GM19351 (cell line): ENCODE results near the gene RASL12.
"Not testable (repeated sequence)": the region's sequence is repeated elsewhere in the genome, so short reads cannot be mapped to it uniquely, and the experiment has no call there.

Experiments used
- ATAC-seq: cut with Tn5 transposase; IDR thresholded peaks from one replicate; pipeline ENCODE4 v1.9.1; 2021; ENCODE audit warnings: mild to moderate bottlenecking, moderate library complexity; ENCODE audit not compliant: unreplicated experiment

The RASL12 gene

DNA sequence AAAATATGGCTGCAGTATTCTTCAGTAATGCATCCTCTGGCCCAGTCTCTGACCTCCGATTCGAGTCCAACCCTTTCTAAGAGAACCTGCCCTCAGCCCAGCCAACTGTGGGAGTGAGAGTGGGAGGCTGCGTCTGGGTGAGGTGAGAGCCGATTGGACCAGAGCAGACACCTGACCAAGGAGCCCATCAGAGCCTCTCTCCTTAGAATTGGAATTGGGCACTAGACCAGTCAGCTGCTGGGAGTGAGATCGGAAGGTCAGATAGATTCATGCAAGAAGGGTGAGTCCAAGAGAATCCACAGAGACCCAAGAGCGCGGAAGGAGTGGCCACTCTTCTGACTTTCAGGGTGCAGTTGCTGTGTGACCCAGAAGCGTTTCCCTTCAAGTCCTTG, 10.2 kb downstream of the RASL12 start:
- ATAC-seq = no peak

DNA sequence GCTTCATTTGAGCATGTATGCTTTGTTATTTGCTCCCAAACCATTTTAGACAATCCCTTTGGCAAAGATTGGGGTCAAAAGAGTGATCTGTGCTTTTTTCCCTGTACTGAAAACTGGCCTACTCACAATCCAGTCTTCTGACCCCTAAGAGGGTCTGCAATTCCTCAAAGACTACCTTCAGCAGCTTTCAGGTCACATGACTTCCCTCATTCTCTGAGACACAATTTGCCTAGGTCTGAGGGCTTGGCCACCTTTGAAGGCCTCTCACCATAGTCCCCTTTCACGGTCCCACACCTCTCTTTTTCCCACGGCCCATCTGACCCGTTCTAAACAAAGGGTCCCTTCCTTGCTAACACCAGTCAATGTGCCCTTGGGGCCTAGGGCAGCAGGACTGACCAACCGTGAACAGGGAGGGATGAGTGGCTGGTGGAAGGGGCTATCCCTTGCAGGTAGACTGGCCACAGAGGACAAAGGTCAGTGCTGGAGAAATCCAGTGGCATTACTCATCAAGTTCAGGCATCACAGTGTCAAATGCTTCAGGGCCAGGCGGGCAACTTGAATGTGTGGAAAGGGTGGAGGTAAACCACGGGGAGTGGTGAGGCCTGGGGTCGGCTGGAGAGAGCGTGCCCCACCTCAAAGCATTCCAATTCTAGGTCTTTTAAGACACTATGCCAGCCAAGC, 10.8 kb downstream of the RASL12 start:
- no peak for ATAC-seq

DNA sequence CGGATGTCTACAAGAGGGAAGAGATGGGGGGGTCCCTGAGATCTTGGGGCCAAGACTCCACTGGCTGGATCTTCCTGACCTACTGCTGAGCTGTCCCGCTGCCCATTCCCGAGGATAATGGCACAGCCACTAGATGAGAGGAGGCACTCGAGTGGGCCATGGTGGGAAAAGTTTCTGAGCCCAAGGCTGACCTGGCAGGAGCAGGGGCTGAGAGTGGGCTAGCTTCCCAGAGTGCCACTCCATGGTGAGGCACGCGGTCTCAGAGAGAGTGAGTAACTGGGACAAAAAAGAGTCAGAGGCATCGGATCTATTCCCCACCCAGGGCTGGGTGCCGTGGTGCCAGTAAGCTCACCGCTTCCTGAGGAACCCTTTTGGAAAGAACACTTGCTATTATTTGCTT, 11.7 kb downstream of the RASL12 start:
- no peak for ATAC-seq

DNA sequence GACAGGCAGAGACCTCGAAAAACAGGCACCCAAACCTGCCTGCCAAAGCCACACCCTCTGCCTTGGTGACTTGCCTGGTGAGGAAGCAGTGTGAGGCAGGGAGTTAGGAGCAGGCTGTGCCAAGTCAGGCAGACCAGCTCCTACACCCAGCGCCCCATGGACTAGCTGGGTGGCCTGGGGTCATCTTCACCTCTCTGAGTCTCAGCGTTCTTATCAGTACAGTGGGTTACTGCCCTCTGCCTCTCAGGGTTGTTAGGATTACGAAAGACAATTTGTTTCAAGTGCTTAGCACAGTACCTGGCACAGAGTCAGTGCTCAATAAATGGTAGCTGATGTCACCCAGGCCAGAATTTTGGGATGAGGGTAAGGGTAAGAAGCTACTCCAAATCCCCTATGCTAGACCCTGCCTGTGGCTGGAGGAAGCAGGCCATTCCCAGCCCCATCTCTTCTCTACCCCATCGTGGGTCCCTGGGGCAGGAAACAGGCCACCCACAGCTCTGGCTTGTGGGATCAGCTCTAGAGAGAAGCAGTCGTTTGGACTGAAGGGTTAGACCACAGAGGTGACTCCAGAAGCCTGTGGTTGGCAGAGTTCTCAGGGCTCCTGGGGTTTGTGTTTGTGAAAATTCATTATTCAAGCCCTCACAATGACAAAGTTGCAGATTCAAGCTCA, 12.5 kb downstream of the RASL12 start:
- no peak for ATAC-seq

- no peak for ATAC-seq
These were observed 13.2 kb downstream of the RASL12 start for GRCh38 chr15:65054333-65055200.

DNA sequence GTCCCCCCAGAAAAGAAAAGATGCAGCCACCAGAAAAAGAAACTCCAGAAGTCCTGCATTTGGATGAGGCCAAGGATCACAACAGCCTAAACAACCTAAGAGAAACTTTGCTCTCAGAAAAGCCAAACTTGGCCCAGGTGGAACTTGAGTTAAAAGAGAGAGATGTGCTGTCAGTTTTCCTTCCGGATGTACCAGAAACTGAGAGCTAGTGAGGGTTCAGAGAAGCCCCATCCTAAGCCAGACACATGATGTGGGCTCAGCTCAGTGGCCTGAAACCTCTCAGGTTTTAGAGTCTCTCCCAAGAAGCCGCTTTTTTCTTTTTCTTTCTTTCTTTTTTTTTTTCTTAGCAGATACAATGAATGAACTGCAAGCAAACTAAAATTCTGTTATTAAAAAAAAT, 14.8 kb downstream of the RASL12 start:
- no peak for ATAC-seq

- ATAC-seq = no peak
These were observed 16.5 kb downstream of the RASL12 start for GRCh38 chr15:65051266-65051665.

GRCh38 chr15:65050270-65050669, 17.5 kb downstream of the RASL12 start:
- no peak for ATAC-seq

GRCh38 chr15:65049418-65049840, 18.4 kb downstream of the RASL12 start:
- peak; percentile 91 for ATAC-seq

DNA sequence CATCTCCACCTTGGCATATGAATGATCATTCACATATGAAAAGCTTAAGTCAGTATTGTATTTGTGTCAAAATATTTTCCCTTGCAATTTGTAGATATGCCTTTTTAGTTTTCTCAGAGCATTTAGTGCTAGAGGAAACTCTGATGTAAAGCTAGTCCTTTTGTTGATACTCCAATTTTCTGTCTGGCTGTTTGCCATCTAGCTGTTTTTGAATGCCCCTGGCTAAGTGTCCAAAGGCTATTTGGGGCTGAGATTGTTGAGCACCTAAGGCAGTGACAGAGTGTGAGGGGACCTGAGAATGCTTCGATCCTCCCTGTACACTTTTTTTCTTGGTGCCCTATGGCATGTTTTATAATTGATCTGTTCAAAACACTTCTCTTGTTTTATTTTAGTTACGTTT, 19.6 kb downstream of the RASL12 start:
- no peak for ATAC-seq

DNA sequence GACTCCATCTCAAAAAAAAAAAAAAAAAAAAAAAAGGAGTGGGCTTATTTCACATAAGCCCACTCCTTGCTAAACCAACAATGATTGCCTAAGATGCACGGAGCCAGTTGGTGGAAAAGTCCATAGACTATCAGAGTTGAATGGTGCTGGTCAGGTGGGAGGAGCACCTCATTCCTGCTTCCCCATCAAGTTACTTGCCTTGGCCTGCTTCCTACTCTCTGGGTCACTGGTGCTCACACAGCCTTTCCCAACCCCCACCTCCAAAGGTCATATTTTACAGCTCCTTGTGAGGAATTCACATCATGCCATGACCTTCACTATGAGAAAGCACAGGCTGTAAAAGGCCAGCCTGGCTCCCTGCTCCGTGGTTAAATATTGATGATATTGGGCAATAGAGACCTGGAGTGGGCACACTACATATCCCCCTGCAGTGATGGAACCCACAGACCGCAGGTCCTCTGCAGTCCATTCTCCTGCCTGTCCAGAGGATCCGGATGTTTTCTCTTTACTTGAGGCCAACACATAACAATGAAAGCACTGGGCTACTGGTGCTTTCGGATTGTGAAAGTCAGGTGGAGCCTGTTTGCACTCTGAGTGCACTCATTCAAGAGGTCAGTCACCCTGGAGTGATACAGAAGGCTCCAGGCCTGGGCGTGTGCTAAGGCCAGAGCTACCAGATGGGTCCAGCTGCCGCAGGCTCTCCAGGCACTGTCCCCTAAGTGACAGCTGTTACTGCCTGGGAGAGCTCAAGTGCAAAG, 22.9 kb downstream of the RASL12 start, which contains the start of gene SLC51B:
Gene SLC51B, plus strand, starts transcription at position 664 of the 758 bp plus-strand sequence. CDS start 4,618 bp downstream, outside the sequence.
- ATAC-seq = no peak

GRCh38 chr15:65044218-65044617, 23.6 kb downstream of the RASL12 start:
- ATAC-seq = not testable (repeated sequence)

- ATAC-seq = no peak
These were observed 24.9 kb downstream of the RASL12 start for GRCh38 chr15:65042776-65043327.

GRCh38 chr15:65041787-65042186, 26.0 kb downstream of the RASL12 start:
- no peak for ATAC-seq

GRCh38 chr15:65040461-65040860, 27.3 kb downstream of the RASL12 start:
- ATAC-seq = no peak

DNA sequence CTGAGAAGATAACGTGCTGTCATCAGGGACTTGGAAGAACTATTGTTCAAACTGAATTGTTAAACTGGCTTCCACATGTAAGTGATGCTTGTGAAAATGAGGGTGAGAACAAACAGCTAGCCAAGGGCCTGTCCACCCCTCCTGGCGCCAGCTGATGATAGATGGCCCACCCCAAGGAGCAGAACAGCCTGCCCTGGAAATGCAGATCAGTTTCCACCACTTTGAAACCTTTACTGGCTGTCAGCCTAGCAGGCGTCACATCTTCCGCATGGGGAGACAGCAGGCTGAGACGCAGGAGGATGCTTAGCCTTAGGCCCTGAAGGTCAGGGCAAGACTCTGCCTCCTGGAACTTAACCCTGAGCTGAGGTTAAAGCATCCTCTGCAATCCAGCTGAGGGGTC, 29.0 kb downstream of the RASL12 start:
- no peak for ATAC-seq

- ATAC-seq = no peak
These were observed 29.4 kb downstream of the RASL12 start for GRCh38 chr15:65038428-65038827.

DNA sequence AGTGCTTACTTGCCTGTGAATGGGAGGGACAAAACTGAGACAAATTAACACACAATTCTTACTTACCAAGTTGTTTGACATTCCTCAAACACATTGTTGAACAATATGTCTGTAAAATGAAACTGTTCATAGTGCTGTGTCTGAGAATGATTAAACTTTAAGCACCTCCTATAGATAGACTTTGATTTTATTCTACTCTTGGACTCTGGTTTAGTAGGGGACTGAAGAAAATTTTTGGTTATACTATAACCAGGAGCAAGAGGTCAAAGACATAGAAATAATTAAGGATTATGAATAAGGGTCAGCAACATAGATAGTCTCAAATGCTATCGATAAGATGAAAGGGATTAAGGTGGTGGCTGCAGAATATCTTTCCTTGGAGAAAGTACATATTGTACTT, 30.5 kb downstream of the RASL12 start:
- no peak for ATAC-seq

GRCh38 chr15:65034719-65035118, 33.1 kb downstream of the RASL12 start:
- no peak for ATAC-seq

DNA sequence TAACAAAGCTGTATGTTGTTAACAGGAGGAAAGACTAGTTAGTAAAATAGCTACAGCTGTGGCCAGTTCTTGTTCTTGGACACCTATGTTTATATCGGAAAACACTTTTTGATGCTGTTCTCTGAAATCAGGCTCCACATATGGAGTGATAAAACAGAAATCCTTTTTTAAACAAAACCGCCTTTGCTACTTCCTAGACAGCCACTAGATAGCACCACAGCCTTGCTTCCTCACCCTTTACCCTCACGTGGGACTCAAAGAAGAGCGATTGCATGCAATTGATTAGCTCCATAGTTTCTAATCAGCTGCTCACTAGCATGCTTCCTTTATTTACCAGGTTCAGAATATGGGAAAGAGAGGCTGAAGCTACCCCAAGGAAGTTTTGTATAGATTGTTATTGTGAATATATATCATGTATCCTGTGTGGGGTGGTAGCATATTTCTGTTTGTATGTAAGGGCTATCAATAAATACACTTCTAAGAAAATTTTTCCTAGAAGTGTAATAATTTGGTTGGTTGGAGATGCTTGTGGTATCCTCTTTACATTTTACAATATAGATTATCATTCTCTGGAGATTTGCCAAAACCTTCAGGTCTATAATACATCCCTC, 34.0 kb downstream of the RASL12 start:
- no peak for ATAC-seq
